ENCODE data around the gene TNKS2. TPM values are rescaled to one million over a fixed set of nuclear protein-coding genes. Genes with fewer than 3 reads are reported as not detected.

The TNKS2 gene
- total and polyA plus RNA-seq, 2 of the 13 experiments (the other 11 are each of a cell fraction or from before 2014, with no cell fraction given) = 15.2 to 19.4 TPM

GRCh38 chr10:91799612-91799975, 1.4 kb downstream of the TNKS2 start (continued):
- TF ChIP-seq ZNF713 (CRISPR knock-in tag; IDR thresholded peaks at IDR 0.05) (no peak), ELF3 (CRISPR knock-in tag; IDR thresholded peaks at IDR 0.05) (no peak), ATF7-NPFF (CRISPR knock-in tag; IDR thresholded peaks at IDR 0.05; ENCODE audit: low read depth) (no peak), ZNF350 (CRISPR knock-in tag; IDR thresholded peaks at IDR 0.05; ENCODE audit: borderline replicate concordance, low read depth) (no peak)

GRCh38 chr10:91800182-91800581, 2.0 kb downstream of the TNKS2 start:
- peak overlapping the region; percentile 95; the same call in 1 of the 2 replicates for H3K9ac ChIP-seq (ENCODE audit: insufficient read depth, low read depth, low read length)
- CTCF ChIA-PET (ENCODE audit: low intra/inter-chr PET ratio, low total read pairs) = no interaction called here
- TF ChIP-seq DR1 (CRISPR knock-in tag; IDR thresholded peaks at IDR 0.05) (no peak), ZNF577 (CRISPR knock-in tag; IDR thresholded peaks at IDR 0.05; ENCODE audit: borderline replicate concordance, low read depth) (no peak), ZZZ3 (CRISPR knock-in tag; IDR thresholded peaks at IDR 0.05; ENCODE audit: borderline replicate concordance) (no peak), TMF1 (CRISPR knock-in tag; IDR thresholded peaks at IDR 0.05; ENCODE audit: low read depth) (no peak), ZNF484 (CRISPR knock-in tag; IDR thresholded peaks at IDR 0.05; ENCODE audit: borderline replicate concordance, low read depth) (no peak), REST (IDR thresholded peaks at IDR 0.05; ENCODE audit: borderline replicate concordance in 1 of 2, low read depth in 1 of 2, low read length in 2 of 2) (no peak), BCLAF1 (IDR thresholded peaks at IDR 0.05) (no peak), GLMP (CRISPR knock-in tag; IDR thresholded peaks at IDR 0.05; ENCODE audit: borderline replicate concordance) (no peak), ZNF317 (CRISPR knock-in tag; IDR thresholded peaks at IDR 0.05) (no peak), ZNF225 (CRISPR knock-in tag; IDR thresholded peaks at IDR 0.05) (no peak), ZNF337 (CRISPR knock-in tag; IDR thresholded peaks at IDR 0.05; ENCODE audit: borderline replicate concordance, low read depth) (no peak), PAWR (CRISPR knock-in tag; IDR thresholded peaks at IDR 0.05; ENCODE audit: borderline replicate concordance) (no peak)

More at GRCh38 chr10:91800182-91800581, 2.0 kb downstream of the TNKS2 start:
- peaks cover 43% of the 10 kb centered on the region for H4K20me1 ChIP-seq (ENCODE audit: insufficient read depth, low read length)
- H3K27me3 ChIP-seq (ENCODE audit: control insufficient read depth in 1 of 2, insufficient read depth in 2 of 2, low read length in 2 of 2) = no peaks in the 10 kb centered on the region; a peak in 1 of 5 replicates
- H3K9me3 ChIP-seq (ENCODE audit: low read length) = no peaks in the 10 kb centered on the region
- H2AFZ ChIP-seq (ENCODE audit: low read length) = no peak overlapping the region
- ATAC-seq (no peak), FAIRE-seq (no peak), DNase-seq (ENCODE audit: low spot score) (no peak)
- BruUV-seq (replicated peaks) = no TSS peak
- peaks cover 76% of the 10 kb centered on the region for H3K4me1 ChIP-seq (ENCODE audit: insufficient read depth, low read length)
- H3K79me2 ChIP-seq (ENCODE audit: insufficient read depth, low read length) = peaks cover 58% of the 10 kb centered on the region
- no peak overlapping the region for H3K27ac ChIP-seq (ENCODE audit: extremely low read length, insufficient read depth, low read length)
- intact Hi-C loops (cut with micrococcal nuclease; ENCODE audit: unreplicated experiment) (no loop called here), in situ Hi-C loops (cut with HindIII; ENCODE audit: extremely low pct_ligation_motif_present, low pct_unique_long_range_greater_than_20kb) (no loop called here)
- 14% methylated on average over 5 of the region's 5 CpGs for WGBS (ENCODE audit: low lambda C conversion rate)
- H3K36me3 ChIP-seq (replicated peaks in 1 of 2; ENCODE audit: control insufficient read depth in 1 of 2, insufficient read depth in 2 of 2, low read length in 2 of 2) = peaks cover 0 to 2% of the 10 kb centered on the region in 2 experiments; a peak in 2 of 5 replicates
- peak overlapping the region; percentile 96 for H3K4me2 ChIP-seq (ENCODE audit: low read depth, low read length)
- POLR2A ChIA-PET = no interaction called here
- peak overlapping the region; percentile 86 to 90 (median 87); a peak in 5 of 6 replicates for H3K4me3 ChIP-seq (replicated peaks in 1 of 3; ENCODE audit: insufficient read depth in 1 of 3, low read depth in 2 of 3, low read length in 3 of 3)
